ENCODE results near the gene CREBBP. TPM values are rescaled to one million over a fixed set of nuclear protein-coding genes. Genes with fewer than 3 reads are reported as not detected.
A peak's percentile ranks its signal among the peaks of the same experiment; 100 is the strongest.

The CREBBP gene
- polyA plus RNA-seq, 1 experiment = 6.6 TPM

DNA sequence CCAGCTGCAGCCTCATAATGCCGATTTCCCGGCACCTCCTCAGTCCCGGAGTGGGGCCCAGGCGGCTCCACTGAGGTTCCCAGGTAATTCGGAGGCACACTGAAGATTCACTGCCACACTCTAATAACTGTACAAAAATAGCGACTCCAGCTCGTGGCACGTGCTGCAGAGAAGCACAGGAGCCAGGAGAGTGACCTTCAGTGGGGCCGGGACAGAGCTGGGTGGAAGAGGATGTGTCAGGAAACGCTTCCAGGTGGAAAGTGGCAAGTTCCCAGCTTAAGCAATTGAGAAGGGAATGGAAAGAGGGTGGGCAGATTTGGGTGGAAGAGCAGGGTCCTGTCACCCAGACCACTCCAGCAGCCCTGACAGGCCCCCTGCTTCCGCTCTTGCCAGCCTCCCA is 160.1 kb downstream of the CREBBP start:
- TF ChIP-seq, protein P1, sequence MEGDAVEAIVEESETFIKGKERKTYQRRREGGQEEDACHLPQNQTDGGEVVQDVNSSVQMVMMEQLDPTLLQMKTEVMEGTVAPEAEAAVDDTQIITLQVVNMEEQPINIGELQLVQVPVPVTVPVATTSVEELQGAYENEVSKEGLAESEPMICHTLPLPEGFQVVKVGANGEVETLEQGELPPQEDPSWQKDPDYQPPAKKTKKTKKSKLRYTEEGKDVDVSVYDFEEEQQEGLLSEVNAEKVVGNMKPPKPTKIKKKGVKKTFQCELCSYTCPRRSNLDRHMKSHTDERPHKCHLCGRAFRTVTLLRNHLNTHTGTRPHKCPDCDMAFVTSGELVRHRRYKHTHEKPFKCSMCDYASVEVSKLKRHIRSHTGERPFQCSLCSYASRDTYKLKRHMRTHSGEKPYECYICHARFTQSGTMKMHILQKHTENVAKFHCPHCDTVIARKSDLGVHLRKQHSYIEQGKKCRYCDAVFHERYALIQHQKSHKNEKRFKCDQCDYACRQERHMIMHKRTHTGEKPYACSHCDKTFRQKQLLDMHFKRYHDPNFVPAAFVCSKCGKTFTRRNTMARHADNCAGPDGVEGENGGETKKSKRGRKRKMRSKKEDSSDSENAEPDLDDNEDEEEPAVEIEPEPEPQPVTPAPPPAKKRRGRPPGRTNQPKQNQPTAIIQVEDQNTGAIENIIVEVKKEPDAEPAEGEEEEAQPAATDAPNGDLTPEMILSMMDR (IDR thresholded peaks at IDR 0.05; ENCODE audit: insufficient read depth, low read depth, low read length) = no peak
- Histone ChIP-seq H3K36me3 (ENCODE audit: control insufficient read depth, insufficient read depth, low read length) (no peaks in the 10 kb centered on the region), H3K4me3 (ENCODE audit: low read depth, low read length) (no peak overlapping the region), H3K27me3 (ENCODE audit: control insufficient read depth, insufficient read depth, low read length) (no peaks in the 10 kb centered on the region)
- ChIA-PET POLR2A (no interaction called here), CTCF (no interaction called here)
- DNase-seq (ENCODE audit: low read depth) = no peak

DNA sequence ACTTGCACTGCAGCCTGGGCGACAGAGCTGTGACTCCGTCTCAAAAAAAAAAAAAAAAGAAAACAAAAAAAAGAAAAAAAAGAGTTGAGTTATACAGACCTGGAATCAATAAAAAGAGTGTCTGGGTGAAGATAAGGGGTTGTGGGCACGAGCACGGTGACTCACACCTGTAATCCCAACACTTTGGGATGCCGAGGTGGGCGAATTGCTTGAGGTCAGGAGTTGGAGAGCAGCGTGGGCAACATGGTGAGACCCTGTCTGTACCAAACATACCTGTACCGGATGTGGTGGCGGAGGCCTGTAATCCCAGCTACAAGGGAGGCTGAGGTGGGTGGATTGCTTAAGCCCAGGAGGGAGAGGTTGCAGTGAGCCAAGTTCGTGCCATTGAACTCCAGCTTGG is 161.9 kb downstream of the CREBBP start:
- ChIA-PET CTCF (interaction anchor here (0.6 to 1.7 kb wide), 2 partner anchors 28 to 571 kb away, joined by 4 to 5 read pairs; no protein-coding TSS in a partner anchor), POLR2A (no interaction called here)
- no peaks in the 10 kb centered on the region for H3K36me3 ChIP-seq (ENCODE audit: control insufficient read depth, insufficient read depth, low read length)
- TF ChIP-seq, protein P1 (IDR thresholded peaks at IDR 0.05; ENCODE audit: insufficient read depth, low read depth, low read length) = no peak
- DNase-seq (ENCODE audit: low read depth) = no peak
- H3K4me3 ChIP-seq (ENCODE audit: low read depth, low read length) = no peak overlapping the region
- H3K27me3 ChIP-seq (ENCODE audit: control insufficient read depth, insufficient read depth, low read length) = no peaks in the 10 kb centered on the region

GRCh38 chr16:3718019-3718391 is 162.5 kb downstream of the CREBBP start:
- Histone ChIP-seq H3K36me3 (ENCODE audit: control insufficient read depth, insufficient read depth, low read length) (no peaks in the 10 kb centered on the region; the same call in 1 of the 2 replicates), H3K27me3 (ENCODE audit: control insufficient read depth, insufficient read depth, low read length) (no peaks in the 10 kb centered on the region), H3K4me3 (ENCODE audit: low read depth, low read length) (peak overlapping the region; percentile 89)
- POLR2A ChIA-PET = no interaction called here
- no peak for DNase-seq (ENCODE audit: low read depth)
- TF ChIP-seq, protein P1 (IDR thresholded peaks at IDR 0.05; ENCODE audit: insufficient read depth, low read depth, low read length) = no peak
- CTCF ChIA-PET = interaction anchor here (0.6 to 1.7 kb wide), 3 partner anchors 28 to 571 kb away, joined by 3 to 5 read pairs (median 4); no protein-coding TSS in a partner anchor

DNA sequence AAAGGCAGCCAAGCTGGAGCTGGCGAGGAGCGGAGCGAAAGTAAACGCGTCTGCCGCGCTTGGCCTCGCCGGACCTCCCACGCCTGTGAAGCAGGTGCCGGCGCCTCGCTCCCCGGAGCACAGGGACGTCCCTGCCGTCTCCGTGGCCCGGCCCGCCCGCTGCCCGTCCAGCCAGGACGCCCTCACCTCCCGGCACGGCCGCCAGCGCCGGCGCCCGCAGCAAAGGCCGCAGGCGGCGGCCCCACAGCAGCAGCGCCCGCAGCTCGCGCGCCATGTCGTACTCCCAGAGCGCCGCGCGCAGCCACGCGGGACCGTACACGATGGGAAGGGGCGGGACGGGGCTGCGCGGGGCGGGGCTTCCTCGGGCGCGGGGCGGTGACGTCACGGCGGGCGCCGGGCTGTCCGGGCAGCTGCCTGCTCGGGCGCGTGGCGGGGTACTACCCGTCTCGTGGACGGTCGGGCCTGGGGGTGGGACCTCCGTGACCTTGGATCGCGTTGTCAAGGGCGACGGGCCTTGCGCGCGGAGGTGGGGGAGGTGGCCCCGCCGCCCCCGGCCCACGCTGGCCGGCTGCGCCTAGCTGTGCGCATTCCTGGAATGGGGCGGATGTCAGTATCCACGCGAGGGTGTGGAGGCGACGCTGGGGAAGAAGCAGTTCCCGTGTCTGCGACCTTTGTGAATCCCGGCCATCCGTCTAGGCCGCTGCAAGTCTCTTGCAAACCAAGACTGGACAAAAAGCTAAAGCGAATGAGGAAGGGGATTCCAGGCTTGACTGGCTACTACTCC is 163.1 kb downstream of the CREBBP start, which contains the start of gene TRAP1:
Gene TRAP1, minus strand, starts transcription at position 290 of the 784 bp plus-strand sequence. Its CDS starts 16 bp downstream, at position 274.
- ChIA-PET POLR2A (no interaction called here), CTCF (interaction anchor here (0.7 to 1.7 kb wide), 3 partner anchors 27 to 536 kb away, joined by 3 to 5 read pairs (median 4); no protein-coding TSS in a partner anchor)
- H3K36me3 ChIP-seq (ENCODE audit: control insufficient read depth, insufficient read depth, low read length) = no peaks in the 10 kb centered on the region; the same call in 1 of the 2 replicates
- peak; percentile 7 for DNase-seq (ENCODE audit: low read depth)
- H3K27me3 ChIP-seq (ENCODE audit: control insufficient read depth, insufficient read depth, low read length) = no peaks in the 10 kb centered on the region
- TF ChIP-seq, protein P1 (IDR thresholded peaks at IDR 0.05; ENCODE audit: insufficient read depth, low read depth, low read length) = no peak
- H3K4me3 ChIP-seq (ENCODE audit: low read depth, low read length) = peak within 1 kb of the TSS; percentile 89

DNA sequence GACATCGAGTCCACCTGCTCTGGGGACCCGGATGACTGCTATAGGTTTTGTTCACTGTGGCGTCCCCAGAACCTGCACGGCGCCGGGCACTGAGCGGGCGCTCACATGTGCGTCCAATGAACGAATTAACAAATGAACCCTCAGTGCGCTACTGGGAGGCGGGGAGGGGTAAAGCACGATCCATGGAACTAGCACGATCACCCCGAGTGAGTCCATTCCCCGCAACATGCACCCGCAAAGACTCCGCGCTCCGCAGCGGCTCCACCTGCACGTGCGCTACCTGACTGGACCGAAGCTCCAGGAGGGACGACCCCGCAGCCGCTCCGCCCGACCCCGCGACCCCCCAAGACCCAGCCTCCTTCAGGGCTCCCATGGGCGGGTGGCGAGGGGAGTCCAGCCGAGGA is 163.7 kb downstream of the CREBBP start:
- CTCF ChIA-PET = interaction anchor here (1.2 to 1.7 kb wide), 2 partner anchors 27 to 30 kb away, joined by 3 to 5 read pairs; no protein-coding TSS in a partner anchor
- DNase-seq (ENCODE audit: low read depth) = no peak
- H3K36me3 ChIP-seq (ENCODE audit: control insufficient read depth, insufficient read depth, low read length) = no peaks in the 10 kb centered on the region; the same call in 1 of the 2 replicates
- TF ChIP-seq, protein P1 (IDR thresholded peaks at IDR 0.05; ENCODE audit: insufficient read depth, low read depth, low read length) = no peak
- peak overlapping the region; percentile 89 for H3K4me3 ChIP-seq (ENCODE audit: low read depth, low read length)
- H3K27me3 ChIP-seq (ENCODE audit: control insufficient read depth, insufficient read depth, low read length) = no peaks in the 10 kb centered on the region
- POLR2A ChIA-PET = no interaction called here

Measured in BJ (cell line).